ENCODE results near the gene MDM2. TPM values are rescaled to one million over a fixed set of nuclear protein-coding genes. Genes with fewer than 3 reads are reported as not detected.

The MDM2 gene
- total and polyA plus RNA-seq, 2 of the 8 experiments (the other 6 are each of a cell fraction or from before 2014, with no cell fraction given): 15.1 to 115 TPM

GRCh38 chr12:68761442-68761812 lies 46.5 kb upstream of the MDM2 start:
- WGBS, 2 experiments (ENCODE audit: extremely low coverage in 1 of 2, insufficient coverage in 1 of 2, insufficient read length in 1 of 2, insufficient replicate concordance in 2 of 2, low coverage in 1 of 2, low lambda C conversion rate in 2 of 2, missing lambda C conversion rate in 1 of 2): 93% methylated on average over 3 of the region's 3 CpGs; no CpG with 5 or more reads in 1 of the 2 experiments
- no peak for FAIRE-seq
- peaks cover 0 to 16% (median 0%) of the 10 kb centered on the region in 4 experiments; a peak in 3 of 8 replicates for H3K36me3 ChIP-seq (ENCODE audit: control insufficient read depth in 2 of 4, insufficient read depth in 4 of 4, low read length in 3 of 4)

More at GRCh38 chr12:68761442-68761812, 46.5 kb upstream of the MDM2 start:
- Histone ChIP-seq H3K79me1 (ENCODE audit: low read depth, low read length) (no peaks in the 10 kb centered on the region), H3K14ac (ENCODE audit: insufficient read length) (no peak overlapping the region), H3K79me2 (ENCODE audit: control insufficient read depth in 1 of 2, insufficient read depth in 2 of 2, low read length in 2 of 2) (no peaks in the 10 kb centered on the region), H3K27ac (ENCODE audit: low read depth, low read length) (no peak overlapping the region), H3K23ac (ENCODE audit: insufficient read length) (no peak overlapping the region), H2BK15ac (ENCODE audit: low read length) (no peak overlapping the region), H2AFZ (ENCODE audit: low read length) (no peak overlapping the region), H2BK20ac (ENCODE audit: low read length) (no peak overlapping the region), H3K4ac (replicated peaks; ENCODE audit: insufficient read length, low read depth, low read length) (no peak overlapping the region), H3K4me2 (ENCODE audit: insufficient read depth in 1 of 2, low read depth in 2 of 2, low read length in 2 of 2) (no peak overlapping the region), H3K9ac (replicated peaks in 1 of 4; ENCODE audit: extremely low read depth in 1 of 4, low read depth in 3 of 4, low read length in 3 of 4) (no peak overlapping the region), H3K18ac (ENCODE audit: extremely low read depth, low read length) (no peak overlapping the region), H3K27me3 (replicated peaks in 1 of 4; ENCODE audit: control insufficient read depth in 3 of 4, extremely low read depth in 1 of 4, insufficient read depth in 3 of 4, low read length in 3 of 4) (no peaks in the 10 kb centered on the region), H4K91ac (replicated peaks; ENCODE audit: insufficient read length, low read length) (no peak overlapping the region), H3K23me2 (ENCODE audit: low read depth, low read length) (no peaks in the 10 kb centered on the region), H2BK120ac (replicated peaks; ENCODE audit: low read depth, low read length) (no peak overlapping the region), H3K56ac (replicated peaks; ENCODE audit: insufficient read length, low read depth, low read length) (no peak overlapping the region), H4K5ac (ENCODE audit: insufficient read length, low read depth, low read length) (no peak overlapping the region), H4K8ac (ENCODE audit: extremely low read depth, insufficient read depth, low read length) (no peak overlapping the region), H2BK12ac (ENCODE audit: low read depth, low read length) (no peak overlapping the region), H3K9me3 (ENCODE audit: insufficient read depth in 2 of 2, low read depth in 1 of 2, low read length in 1 of 2) (no peaks in the 10 kb centered on the region), H3K4me3 (ENCODE audit: extremely low read depth in 1 of 4, insufficient read depth in 2 of 4, low read depth in 3 of 4, low read length in 4 of 4) (no peak overlapping the region), H4K20me1 (replicated peaks in 1 of 2; ENCODE audit: control insufficient read depth in 1 of 2, insufficient read depth in 2 of 2, low read length in 2 of 2) (peaks cover 0 to 2% of the 10 kb centered on the region in 2 experiments), H3K4me1 (replicated peaks in 1 of 4; ENCODE audit: control insufficient read depth in 3 of 4, insufficient read depth in 4 of 4, low read length in 3 of 4) (no peaks in the 10 kb centered on the region), H2AK5ac (ENCODE audit: low read depth, low read length) (no peak overlapping the region), H2BK5ac (ENCODE audit: low read depth, low read length) (no peak overlapping the region)
- ChIA-PET CTCF (ENCODE audit: partially characterized antibody) (no interaction called here), POLR2A (ENCODE audit: partially characterized antibody) (interaction anchor here (1.9 kb wide), 1 partner anchor 10 kb away, joined by 6 read pairs; no protein-coding TSS in a partner anchor)
- 0 out of 3 replicates have a peak, but pooled peaks of 1 of the 2 experiments have one; percentile 25 for TF ChIP-seq POLR2A (IDR thresholded peaks at IDR 0.05; ENCODE audit: control extremely low read depth in 1 of 2, low read depth in 2 of 2, low read length in 2 of 2)
- no peak for TF ChIP-seq TBP (IDR thresholded peaks at IDR 0.05; ENCODE audit: low read depth, low read length)
- TF ChIP-seq CBX5 (IDR thresholded peaks at IDR 0.05; ENCODE audit: low read depth, low read length): no peak
- no peak for DNase-seq (ENCODE audit: low read depth in 1 of 2, low spot score in 2 of 2)

Measured in H1 (cell line).